ENCODE data around the gene CLMP. TPM values are rescaled to one million over a fixed set of nuclear protein-coding genes. Genes with fewer than 3 reads are reported as not detected.

Gene CLMP
- total RNA-seq, 1 donor from 2014 or later: 3.4 TPM

DNA sequence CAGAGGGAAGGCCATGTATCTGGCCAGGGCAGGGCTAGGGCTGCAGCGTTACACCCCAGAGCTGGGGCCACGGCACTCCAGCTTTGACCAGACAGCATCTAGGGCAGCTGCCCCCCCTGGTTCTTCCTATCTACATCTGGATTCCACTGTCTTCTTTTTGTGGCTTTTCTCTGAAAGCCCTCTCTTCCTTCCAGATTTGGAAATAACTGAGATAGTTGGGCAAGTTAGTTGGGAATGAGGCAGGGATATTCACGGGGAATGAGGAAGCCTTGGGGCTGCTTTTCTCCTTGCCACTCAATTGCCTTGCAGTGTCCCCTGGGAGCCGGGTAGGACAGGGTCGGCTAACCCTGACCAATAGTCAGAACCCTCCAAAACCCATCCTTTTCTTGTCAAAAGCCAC lies 26.8 kb downstream of the CLMP start:
- no peaks in the 10 kb centered on the region for H3K4me1 ChIP-seq
- H3K36me3 ChIP-seq: no peaks in the 10 kb centered on the region
- H3K27ac ChIP-seq (replicated peaks): no peak overlapping the region
- DNase-seq: no peak
- TF ChIP-seq, protein P1, sequence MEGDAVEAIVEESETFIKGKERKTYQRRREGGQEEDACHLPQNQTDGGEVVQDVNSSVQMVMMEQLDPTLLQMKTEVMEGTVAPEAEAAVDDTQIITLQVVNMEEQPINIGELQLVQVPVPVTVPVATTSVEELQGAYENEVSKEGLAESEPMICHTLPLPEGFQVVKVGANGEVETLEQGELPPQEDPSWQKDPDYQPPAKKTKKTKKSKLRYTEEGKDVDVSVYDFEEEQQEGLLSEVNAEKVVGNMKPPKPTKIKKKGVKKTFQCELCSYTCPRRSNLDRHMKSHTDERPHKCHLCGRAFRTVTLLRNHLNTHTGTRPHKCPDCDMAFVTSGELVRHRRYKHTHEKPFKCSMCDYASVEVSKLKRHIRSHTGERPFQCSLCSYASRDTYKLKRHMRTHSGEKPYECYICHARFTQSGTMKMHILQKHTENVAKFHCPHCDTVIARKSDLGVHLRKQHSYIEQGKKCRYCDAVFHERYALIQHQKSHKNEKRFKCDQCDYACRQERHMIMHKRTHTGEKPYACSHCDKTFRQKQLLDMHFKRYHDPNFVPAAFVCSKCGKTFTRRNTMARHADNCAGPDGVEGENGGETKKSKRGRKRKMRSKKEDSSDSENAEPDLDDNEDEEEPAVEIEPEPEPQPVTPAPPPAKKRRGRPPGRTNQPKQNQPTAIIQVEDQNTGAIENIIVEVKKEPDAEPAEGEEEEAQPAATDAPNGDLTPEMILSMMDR (IDR thresholded peaks at IDR 0.05; ENCODE audit: borderline replicate concordance): no peak
- H3K9me3 ChIP-seq (replicated peaks): no peaks in the 10 kb centered on the region
- peaks cover 34% of the 10 kb centered on the region for H3K27me3 ChIP-seq (ENCODE audit: low read depth)
- intact Hi-C loops (cut with micrococcal nuclease): no loop called here
- no peak overlapping the region for H3K4me3 ChIP-seq

DNA sequence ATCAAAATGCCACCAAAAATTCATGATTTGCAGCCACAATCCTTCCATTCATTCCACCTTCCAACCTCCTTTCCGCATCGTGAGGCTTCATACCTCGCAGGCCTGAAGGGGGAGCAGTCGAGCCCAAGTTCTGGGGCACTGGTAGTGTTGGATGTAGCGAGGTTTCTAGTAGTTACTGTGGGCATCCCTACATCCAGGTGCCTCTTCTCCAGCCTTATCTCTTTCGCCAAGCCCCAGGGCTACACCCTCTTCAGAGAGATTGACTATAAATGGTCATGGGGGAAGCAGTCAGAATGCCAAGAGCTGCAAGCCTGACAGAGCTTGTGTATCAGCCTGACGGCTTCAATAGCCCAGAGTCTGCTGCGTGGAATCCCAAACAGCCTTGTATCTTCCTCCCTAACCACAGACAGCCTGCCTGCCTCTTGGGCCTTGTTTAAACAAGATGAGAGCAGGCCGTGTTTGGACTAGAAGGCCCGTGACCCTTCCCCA lies 28.9 kb downstream of the CLMP start:
- Histone ChIP-seq H3K9me3 (replicated peaks) (no peaks in the 10 kb centered on the region), H3K27me3 (ENCODE audit: low read depth) (peaks cover 29% of the 10 kb centered on the region), H3K4me3 (no peak overlapping the region), H3K27ac (replicated peaks) (no peak overlapping the region), H3K4me1 (no peaks in the 10 kb centered on the region), H3K36me3 (no peaks in the 10 kb centered on the region)
- peak; percentile 36 for DNase-seq
- intact Hi-C loops (cut with micrococcal nuclease): no loop called here
- TF ChIP-seq, protein P1 (IDR thresholded peaks at IDR 0.05; ENCODE audit: borderline replicate concordance): peak; percentile 51

DNA sequence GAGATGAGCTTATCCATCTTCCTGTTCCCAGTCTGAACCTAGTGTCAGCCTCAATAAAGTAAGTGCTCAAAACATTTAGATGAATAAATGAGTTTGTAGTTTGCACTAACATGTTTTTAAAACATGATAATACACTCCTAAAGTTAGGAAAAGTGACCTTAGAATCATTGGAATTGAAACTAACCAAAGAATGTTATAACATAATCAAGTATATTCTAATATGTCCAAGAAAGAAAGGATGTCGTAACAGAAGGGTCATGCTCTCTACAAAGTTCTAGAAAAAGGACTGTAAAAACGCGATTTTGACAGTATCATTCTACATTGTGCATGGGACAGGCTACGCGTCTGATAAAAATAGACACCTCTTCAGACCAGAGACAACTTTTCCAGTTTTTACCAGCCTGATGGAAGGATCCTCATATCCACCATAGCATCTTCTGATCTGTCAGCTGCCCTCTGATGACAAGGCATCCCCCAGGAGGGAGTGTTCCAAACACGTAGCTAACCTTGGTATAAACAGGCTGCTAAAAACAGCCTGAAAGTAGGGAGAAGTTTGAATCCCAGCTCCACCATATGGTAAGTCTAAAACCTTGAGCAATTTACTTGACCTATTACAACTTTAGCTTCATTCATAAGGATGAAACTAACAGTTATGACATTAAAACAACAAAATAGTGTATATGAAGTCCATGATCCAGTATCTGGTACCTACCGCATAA lies 30.2 kb downstream of the CLMP start:
- Histone ChIP-seq H3K4me3 (no peak overlapping the region), H3K9me3 (replicated peaks) (no peaks in the 10 kb centered on the region), H3K4me1 (no peaks in the 10 kb centered on the region), H3K27me3 (ENCODE audit: low read depth) (peaks cover 21% of the 10 kb centered on the region), H3K36me3 (no peaks in the 10 kb centered on the region), H3K27ac (replicated peaks) (no peak overlapping the region)
- TF ChIP-seq, protein P1 (IDR thresholded peaks at IDR 0.05; ENCODE audit: borderline replicate concordance): no peak
- DNase-seq: no peak
- intact Hi-C loops (cut with micrococcal nuclease): no loop called here

DNA sequence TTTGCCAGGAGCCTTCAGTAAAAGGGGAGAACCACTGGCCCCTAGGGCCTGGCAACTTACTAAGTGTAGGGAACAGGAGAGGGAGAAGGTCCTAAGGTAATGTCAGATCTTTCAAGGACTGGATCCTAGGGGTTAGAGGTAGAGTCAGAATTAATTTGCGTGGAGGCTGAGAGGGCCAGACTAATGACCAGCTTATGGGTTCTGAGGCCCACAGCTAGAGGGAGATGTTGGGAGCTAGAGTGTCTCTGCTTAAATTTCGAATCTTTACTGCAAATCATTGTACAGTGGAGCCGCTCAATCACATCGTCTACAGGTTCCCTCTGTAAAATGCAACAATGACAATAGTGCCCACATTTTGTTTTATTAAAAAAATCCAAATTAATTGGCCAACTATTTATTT lies 31.4 kb downstream of the CLMP start:
- no peaks in the 10 kb centered on the region for H3K9me3 ChIP-seq (replicated peaks)
- intact Hi-C loops (cut with micrococcal nuclease): no loop called here
- TF ChIP-seq, protein P1 (IDR thresholded peaks at IDR 0.05; ENCODE audit: borderline replicate concordance): no peak
- DNase-seq: no peak
- no peaks in the 10 kb centered on the region for H3K4me1 ChIP-seq
- peaks cover 9% of the 10 kb centered on the region for H3K27me3 ChIP-seq (ENCODE audit: low read depth)
- no peak overlapping the region for H3K4me3 ChIP-seq
- no peak overlapping the region for H3K27ac ChIP-seq (replicated peaks)
- H3K36me3 ChIP-seq: no peaks in the 10 kb centered on the region

DNA sequence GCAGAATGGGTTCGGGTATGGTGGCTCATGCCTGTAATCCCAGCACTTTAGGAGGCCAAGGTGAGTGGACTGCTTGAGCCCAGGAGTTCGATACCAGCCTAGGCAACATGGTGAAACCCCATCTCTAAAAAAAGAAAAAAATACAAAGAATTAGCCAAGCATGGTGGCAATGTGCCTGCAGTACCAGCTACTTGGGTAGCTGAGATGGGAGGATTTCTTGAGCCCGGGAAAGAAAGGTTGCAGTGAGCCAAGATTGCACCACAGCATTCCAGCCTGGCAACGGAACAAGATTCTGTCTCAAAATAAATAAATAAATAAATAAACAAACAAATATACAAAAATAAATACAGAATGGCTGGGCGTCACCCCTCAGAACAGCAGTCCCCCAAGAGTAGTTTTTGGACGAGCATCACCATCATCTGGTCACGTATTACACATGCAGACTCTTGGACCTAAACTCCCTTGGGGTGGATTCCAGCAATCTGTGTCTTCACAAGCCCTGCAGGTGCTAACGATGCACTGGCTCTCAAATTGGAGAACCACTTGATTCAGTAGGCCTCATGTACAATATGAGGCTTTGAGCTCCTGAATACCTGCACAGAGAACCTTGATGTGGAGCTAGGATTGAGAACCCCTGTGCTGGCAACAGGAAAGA lies 33.5 kb downstream of the CLMP start:
- TF ChIP-seq, protein P1 (IDR thresholded peaks at IDR 0.05; ENCODE audit: borderline replicate concordance): no peak
- Histone ChIP-seq H3K4me3 (no peak overlapping the region), H3K27ac (replicated peaks) (no peak overlapping the region), H3K9me3 (replicated peaks) (no peaks in the 10 kb centered on the region), H3K36me3 (no peaks in the 10 kb centered on the region), H3K27me3 (ENCODE audit: low read depth) (no peaks in the 10 kb centered on the region), H3K4me1 (peaks cover 7% of the 10 kb centered on the region)
- DNase-seq: no peak
- intact Hi-C loops (cut with micrococcal nuclease): no loop called here
